A549 treated with AZD2906 at 1 μM for 4 hours (cell line): ENCODE data around the gene CNTNAP2. TPM values are rescaled to one million over a fixed set of nuclear protein-coding genes. Genes with fewer than 3 reads are reported as not detected.

ENCODE experiments used
- total RNA-seq: library from RNA; stranded (reverse); fragments of 200-300 nt; extraction: Qiagen RNA extraction; gene quantifications from 5 replicates; pipeline ENCODE4 v1.2.3, GENCODE V29; 2022

CNTNAP2 gene
- 0.02 to 0.05 TPM (median 0.02 TPM) in 4 of 5 replicates, not detected in the other for total RNA-seq

DNA sequence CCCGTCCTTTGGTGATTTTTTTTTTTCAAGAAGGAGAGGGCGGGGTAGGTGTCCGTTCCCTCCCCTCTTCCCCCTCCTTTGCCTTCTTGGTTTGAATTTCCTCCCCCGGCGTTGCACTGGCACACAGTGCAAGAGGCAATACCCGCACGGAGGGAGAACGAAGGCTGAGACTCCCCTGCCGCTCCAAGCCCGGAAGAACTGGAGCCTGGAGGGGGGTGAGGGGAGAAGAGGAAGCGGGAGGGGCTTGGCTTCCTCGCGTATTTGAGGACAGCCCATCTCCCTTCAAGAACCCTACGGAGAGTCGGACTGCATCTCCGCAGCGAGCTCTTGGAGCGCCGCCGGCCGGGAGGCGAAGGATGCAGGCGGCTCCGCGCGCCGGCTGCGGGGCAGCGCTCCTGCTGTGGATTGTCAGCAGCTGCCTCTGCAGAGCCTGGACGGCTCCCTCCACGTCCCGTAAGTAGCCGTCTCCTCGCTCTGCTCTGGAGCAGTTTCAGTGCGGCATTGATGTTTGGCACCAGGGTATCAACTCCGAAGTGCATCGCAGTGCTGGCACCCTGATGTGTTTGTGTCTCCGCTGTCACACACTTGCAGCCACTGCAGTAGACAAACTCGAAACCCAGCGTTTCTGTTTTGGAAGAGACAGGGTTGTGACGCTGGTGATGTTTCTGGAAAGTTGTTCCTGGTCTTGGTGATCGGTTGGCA is at the start of gene CNTNAP2:
CNTNAP2 (plus strand) TSS at position 281 of the 702 bp plus-strand sequence; CDS start at position 357, 76 bp downstream.

